IPS-NIHi7 (cell line): ENCODE results near the gene COCH.
"Not testable (repeated sequence)": the region's sequence is repeated elsewhere in the genome, so short reads cannot be mapped to it uniquely, and the experiment has no call there.

Source experiments
- DNase-seq: peaks from one replicate; pipeline ENCODE4 v3.0.0; 2012; ENCODE audit warnings: mixed read lengths; ENCODE audit errors: extremely low spot score

Gene COCH

DNA sequence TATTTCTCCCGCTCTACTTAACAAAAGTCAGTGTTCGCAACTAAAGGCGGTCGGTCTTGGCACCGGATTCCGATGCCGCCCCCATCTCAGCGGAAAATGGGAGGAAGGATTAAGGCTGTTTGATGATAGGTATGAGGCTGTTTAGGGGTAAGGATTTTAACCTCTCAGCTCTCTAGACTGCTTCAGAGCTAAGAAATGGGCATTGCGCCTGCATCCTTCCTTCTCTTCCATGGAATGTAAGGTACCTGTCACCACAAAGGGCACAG lies 1.4 kb downstream of the COCH start:
- peak; percentile 21 for DNase-seq

DNA sequence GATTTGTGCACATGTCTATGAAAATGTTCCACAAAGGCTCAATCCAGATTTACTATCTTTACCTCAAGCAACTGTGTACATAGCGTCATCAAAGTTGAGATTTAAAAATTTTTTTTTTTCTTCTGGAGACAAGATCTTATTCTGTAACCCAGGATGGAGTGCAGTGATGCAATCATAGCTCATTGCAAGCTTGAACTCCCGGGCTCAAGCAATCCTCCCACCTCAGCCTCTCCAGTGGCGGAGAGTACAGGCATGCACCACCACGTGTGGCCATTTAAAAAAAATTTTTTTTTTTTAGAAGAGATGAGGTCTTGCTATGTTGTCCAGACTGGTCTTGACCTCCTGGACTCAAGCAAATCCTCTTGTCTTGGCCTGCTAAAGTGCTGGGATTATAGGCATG lies 2.3 kb downstream of the COCH start:
- no peak for DNase-seq

DNA sequence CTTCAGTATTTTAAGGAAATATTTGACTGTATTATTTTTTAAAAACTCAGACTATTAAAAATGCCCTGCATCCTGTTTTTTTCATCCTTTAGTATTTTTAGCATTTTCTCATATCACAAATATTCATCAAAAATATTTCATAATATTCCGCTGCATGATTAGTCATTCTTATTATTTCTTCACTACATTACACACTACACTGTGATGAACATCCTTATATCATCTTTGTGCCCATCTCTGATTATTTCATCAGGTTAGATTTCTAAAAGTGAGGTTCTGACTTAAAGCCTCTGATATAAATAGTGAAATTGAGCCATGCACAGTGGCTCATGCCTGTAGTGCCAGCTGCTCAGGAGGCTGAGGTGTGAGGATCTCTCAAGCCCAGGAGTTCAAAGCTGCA lies 8.1 kb downstream of the COCH start:
- no peak for DNase-seq

DNA sequence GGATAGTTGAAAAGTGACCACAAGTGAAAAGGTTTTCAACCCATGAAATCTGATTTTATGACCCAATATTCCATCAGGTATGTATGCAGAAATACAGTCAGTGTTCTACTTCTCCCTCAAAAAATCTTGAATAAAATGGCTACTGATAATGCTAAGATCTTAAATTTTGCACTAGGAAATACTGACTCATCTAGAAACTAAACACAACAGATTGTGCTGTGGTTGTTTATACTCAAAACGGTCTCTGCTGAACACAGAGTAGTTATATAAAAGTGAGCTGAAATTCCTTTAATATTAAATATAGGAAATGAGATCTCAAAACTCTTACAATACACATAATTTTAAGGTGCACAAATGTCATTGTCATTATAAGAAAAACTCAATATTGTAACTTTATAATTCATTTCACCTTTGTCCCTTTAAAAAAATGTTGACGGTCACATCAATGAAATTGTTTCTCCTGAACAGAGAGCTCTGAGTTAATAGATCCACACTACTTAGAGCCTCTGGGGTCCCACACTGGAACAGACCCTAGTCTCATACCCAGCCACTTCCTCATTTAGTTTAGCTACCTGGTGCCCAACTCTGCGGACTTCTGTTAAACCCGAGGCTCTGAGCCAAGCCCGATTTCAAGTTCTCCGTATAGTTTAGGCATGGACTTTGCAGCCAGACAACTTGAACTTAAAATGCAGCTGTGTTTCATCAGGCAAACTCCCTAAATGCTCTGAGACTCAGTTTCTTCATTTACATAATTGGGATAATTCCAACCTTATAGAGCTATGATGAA lies 9.3 kb downstream of the COCH start:
- DNase-seq = no peak

DNA sequence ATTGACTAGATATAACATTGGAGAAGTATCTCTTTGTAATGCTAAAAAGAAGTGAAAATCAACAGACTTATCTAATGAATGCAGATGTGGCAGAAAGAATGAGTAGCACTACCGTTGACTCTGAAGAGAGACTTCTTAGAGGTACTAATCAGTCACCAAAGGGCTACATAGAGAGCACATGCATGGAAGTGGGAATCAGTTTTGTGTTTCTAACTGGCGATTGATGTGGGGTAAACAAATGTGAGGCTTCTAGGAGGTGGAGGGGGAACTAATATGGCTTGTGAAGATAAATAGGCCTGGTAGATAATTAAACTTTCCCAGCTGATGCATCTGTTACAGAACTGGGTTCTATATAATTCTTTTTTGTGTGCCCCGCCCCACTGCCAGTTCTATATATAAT lies 10.5 kb downstream of the COCH start:
- DNase-seq = no peak

DNA sequence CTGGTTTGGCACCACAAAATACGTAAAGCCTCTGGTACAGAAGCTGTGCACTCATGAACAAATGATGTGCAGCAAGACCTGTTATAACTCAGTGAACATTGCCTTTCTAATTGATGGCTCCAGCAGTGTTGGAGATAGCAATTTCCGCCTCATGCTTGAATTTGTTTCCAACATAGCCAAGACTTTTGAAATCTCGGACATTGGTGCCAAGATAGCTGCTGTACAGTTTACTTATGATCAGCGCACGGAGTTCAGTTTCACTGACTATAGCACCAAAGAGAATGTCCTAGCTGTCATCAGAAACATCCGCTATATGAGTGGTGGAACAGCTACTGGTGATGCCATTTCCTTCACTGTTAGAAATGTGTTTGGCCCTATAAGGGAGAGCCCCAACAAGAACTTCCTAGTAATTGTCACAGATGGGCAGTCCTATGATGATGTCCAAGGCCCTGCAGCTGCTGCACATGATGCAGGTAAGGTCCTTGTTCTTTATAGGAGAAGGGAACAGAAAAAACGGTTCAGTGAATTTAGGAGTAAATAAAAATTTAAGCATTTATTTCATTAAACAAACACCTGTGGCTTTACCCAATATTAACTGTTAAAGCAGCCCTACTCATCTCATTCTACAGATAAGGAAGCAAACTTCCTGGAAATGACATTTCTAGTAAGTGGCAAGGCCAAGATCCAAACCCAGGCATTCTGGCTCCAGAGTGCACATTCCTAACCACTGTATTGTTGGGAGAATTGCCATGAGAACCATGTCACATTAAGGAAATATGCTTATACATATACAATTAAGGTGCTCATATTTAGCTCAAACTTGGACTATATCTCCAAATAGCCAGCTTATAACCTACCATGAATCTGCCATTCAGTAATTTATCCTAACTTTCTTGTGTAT lies 11.7 kb downstream of the COCH start:
- no peak for DNase-seq

DNA sequence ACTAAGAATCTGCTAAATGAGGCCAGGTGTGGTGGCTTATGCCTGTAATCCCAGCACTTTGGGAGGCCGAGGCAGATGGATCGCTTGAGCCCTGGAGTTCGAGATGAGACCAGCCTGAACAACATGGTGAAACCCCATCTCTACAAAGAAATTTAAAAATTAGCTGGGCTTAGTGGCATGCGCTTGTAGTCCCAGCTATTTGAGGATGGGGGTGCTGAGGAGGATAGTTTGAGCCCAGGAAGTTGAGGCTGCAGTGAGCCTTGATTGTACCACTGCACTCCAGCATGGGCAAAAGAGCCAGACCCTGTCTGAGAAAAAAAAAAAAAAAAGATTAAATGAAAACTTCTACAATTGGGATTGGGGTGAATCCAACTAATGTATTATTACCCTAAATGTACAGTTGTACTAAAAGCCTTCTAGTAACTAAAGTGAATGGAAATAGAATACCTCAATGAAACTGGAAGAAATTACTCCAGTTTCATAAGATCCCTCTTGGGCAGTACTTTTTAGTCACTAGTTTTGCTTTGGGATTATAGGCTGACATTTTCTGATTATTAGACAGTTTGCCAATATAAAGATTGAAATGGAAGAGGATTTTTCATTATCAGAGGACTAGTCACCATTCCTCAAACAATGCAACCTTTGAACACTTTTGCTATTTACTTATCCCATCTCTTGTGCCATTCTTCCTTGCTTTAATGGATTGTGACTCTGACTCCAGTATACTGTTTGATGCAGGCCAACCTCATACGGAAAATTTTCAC lies 14.3 kb downstream of the COCH start:
- no peak for DNase-seq

DNA sequence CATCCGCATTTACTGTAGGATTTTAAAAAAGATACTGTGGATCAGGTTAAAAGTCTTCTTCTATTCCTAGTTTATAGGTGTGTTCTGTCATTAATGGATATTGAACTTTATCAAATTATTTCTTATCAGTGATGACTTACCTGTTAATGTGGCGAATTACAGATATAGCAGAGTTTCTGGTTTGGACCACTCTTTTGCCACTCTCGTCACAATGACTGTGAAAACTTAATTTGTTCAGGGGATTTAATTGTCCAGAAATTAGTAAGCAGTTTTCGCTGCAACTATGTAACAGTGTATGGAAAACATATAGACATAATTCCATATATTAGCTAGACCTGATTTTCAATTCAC lies 14.9 kb downstream of the COCH start:
- DNase-seq = no peak

DNA sequence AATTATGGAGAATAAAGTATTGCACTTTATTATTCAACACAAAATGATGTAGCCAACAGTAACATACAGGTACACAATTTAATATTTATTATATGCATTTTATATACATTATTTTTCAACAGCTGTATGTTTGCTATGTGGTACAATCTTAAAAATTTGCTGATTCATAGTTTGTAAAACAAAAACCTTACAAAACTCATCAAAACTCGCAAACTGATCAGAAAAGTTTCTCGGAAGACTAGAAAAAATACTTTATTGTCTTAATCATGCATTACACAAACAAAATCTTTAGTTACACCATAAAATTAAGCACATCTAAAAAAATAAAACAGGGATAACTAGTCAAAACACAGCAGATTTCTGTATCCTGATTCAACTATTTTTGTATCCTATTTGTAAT lies 19.5 kb downstream of the COCH start:
- DNase-seq = no peak

DNA sequence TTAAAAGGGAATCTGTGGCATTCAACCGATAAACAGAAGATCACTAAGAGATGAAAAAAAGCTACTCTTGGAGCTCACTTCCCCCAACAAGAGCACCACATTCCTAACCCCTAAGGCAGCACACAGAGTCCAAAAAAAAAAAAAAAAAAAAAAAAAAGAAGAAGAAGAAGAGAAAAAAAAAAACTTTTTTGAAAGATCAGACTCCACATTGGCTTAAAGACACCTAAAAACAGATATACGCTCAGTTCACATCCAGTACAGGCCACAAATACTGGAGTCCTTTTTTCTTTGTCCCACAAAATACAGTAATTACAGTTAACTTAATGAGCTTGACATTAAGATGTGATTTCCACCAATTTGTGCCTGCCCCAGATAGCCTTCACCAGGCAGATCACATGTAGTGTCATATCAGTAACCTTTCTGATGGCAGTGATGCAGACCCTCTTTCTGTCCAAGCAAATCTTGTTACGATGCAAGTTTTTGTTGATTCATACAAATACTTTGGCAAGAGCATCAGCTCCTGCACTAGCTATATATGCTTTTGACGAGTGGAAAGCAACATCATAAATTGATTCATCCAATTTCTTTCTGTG lies 20.7 kb downstream of the COCH start:
- DNase-seq = no peak

DNA sequence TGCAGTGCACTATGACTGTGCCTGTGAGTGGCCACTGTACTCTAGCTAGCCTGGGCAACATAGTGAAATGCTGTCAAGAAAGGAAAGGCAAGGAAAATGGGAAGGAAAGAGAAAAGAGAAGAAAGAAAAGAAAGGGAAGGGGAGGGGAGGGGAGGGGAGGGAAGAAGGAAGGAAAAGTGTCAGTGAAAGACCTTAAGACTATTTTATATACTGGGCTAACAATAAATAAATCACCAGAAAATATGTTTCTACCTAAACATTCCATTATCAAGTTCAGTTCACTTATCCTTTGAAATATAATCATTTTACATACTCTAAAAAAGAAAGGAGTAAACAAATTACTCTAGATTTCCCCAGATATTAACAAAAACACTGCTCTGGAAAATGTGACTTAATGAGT lies 22.1 kb downstream of the COCH start:
- no peak for DNase-seq

DNA sequence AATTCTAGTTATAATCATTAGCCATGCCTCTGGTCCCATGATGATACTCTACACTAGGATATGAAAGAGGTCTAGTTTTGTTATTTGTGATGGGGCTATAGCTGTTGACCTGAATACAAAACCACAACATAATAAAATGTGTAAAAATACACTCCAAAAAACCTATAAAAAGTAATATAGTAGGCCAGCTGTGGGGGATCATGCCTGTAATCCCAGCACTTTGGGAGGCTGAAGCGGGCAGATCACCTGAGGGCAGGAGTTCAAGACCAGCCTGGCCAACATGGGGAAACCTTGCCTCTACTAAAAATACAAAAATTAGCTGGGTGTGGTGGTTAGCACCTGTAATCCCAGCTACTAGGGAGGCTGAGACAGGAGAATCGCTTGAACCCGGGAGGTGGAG lies 22.8 kb downstream of the COCH start:
- not testable (repeated sequence) for DNase-seq

DNA sequence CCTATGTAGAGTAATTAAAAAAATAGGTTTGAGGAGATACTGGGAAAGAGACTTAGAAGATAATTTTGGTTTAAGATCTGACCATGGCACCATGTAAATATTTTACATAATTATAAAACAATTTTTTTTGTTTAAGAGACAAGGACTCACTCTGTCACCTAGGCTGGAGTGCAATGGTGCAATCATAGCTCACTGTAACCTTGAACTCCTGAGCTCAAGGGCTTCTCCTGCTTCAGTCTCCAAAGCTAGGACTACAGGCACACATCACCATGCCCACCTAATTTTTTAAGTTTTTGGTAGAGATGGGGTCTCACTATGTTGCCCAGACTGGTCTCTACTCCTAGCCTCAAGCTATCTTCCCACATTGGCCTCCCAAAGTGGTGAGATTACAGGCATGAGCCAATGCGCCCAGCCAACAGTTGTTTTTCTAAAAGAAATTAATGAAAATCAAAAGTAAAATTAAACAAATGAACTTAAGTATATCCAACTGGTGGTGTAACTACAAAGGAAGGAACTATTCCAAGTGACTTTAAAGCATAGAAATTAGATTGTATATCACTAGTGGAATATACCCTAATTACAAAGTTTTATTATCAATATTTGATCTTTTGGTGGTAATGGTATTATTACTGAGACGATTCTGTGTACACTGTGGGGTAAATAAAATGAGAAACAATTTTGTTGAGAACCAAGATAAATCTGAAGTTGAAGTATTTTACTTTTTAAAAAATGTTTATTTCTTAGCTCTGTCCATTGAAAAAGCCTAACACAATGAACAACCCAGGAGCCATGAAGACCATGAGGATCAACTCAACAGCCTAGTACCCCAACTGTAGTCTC lies 29.1 kb downstream of the COCH start:
- no peak for DNase-seq

DNA sequence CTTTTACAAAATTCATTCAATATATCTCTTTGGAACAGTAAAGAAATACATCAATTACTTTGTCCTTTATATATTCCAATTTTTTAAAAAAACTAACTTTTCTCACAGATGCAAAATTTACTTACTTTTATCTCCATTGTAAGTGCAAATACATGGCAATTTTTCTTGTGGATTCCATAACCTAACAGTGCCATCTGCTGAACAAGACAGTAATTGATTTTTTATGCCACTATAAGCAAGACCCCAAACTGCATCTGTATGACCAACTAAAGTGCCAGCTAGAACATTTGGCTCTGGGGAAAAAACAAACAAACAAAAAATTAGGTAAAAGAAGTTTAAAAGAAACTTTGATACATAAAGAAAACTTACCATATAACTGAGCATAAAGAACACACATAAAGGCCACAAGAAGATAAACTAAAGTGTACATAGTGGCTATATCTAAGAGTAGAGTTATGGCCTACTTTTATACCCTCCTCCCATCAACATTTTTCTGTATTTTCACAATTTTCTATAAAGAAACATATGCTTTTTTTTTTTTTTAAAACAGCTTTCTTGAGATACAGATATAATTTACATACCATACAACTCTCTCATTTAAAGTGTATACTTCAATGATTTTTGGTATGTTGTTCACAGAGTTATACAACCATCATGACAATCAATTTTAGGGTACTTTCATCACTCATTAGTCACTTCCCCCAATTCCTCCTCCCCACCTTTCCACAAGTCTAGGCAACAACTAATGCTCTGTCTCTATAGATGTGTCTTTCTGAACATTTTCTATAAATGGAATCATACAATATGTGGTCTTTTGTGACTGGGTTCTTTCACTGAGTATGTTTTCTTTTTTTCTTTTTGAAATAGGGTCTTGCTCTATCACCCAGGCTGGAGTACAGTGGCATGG lies 32.6 kb downstream of the COCH start:
- no peak for DNase-seq

DNA sequence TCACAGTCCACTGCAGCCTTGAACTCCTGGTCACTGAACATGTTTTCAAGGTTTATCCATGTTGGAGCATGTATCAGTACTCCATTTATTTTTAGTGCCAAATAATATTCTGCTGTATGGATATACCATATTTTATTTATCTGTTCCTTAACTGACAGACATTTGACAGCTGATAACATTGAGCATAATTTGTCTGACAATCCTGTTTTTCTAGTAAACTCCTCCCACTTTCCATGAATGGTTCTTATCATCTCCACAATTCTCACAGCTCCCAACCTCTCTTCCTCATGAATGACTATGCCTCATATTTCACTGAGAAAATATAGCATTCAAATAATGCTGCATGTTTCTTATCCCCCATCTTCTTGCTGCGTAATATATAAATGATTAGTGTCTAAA lies 33.3 kb downstream of the COCH start:
- no peak for DNase-seq

DNA sequence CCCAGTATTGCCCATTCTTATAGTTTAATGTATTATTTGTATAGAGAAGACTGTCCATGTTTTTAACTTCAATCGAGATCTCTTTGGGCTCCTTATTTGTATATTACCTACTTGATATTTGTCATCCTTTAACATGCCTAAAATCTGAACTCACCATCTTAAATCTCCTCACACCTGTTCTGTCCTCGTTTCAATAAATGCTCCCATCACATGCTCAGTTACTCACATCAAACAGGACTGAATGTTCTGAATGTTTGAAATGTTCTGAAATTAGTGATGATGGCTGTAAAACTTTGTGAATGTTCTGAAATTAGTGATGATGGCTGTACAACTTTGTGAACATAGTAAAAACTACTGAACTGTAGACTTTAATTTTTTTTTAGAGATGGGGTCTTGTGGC lies 34.5 kb downstream of the COCH start:
- no peak for DNase-seq

DNA sequence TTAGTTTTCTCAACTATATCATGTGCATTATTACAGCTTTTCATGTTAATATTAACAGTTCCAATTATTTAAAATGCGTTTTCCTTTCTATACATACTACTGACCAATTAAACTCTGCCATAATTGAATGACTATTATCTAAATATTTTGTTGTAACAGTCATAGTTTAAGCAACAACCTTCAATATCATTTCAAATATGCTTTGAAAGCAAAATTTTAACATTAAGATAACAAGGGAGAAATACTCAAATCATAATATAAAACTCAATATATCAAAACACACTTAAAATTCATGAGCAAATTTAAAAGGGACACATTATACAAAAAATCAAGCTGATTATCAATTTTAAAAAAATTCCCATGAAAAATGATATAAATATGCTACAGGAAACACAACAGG lies 40.5 kb downstream of the COCH start:
- DNase-seq = no peak

DNA sequence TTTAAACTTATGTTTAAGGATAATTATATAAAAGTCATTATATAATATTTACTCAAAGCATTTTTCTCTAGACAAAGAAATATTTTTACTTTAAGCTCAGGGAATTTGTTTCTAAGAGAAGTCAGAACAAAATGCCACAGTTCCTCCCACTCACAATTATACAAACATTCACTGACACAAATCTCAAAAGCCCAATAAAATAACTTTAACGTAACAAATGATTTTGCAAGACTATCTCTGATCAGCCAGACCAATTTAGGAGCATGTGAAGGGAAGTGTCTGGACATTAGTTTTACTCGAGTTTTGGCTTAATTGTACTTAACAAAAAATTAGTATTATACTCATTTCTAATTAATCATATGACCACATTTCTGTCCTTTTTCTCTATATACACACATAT lies 41.2 kb downstream of the COCH start:
- no peak for DNase-seq

DNA sequence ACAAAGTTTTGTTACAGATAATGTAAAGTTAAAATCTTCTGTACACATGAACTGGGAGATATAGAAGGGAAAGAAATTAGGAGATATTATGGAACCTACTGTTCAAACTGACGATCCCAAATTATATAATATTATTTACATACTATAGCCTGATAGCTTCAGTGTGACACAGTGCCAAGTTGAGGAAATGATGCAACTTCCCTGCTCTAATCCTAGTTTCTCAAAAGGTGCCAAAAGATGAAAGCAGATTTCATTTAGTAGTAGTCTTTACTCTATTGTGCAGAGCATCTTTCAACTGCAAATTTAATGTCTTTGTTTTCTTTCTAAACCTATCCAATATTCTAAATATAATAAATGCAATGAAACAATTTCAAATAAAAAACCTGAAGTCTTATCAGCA lies 46.9 kb downstream of the COCH start:
- no peak for DNase-seq

DNA sequence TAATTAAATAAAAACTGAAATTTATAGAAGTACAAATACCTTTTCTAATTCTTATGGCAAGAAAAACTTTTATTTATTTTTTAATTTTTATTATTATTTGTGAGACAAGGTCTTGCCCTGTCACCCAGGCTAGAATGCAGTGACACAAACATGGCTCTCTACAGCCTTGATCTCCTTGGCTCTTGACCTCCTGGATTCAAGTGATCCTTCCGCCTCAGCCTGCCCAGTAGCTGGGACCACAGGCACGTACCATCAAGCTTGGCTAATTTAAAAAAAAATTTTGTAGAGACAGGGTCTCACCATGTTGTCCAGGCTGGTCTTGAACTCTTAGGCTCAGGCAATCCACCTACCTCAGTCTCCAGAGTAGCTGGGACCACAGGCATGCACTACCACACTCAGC lies 47.4 kb downstream of the COCH start:
- DNase-seq = no peak
